ENCODE results near the gene MSRB3. TPM values are rescaled to one million over a fixed set of nuclear protein-coding genes. Genes with fewer than 3 reads are reported as not detected.

Gene MSRB3
- total and polyA plus RNA-seq, 8 donors: 10.7 to 142 (median 27.8) TPM

- no peak for DNase-seq
- intact Hi-C loops (cut with DNase I; ENCODE audit: low total_unique reads): no loop called here
- no peaks in the 10 kb centered on the region for H3K27me3 ChIP-seq
- no peak overlapping the region for H3K4me3 ChIP-seq
- H3K27ac ChIP-seq: no peak overlapping the region
- peaks cover 0 to 26% (median 12%) of the 10 kb centered on the region in 4 donors for H3K36me3 ChIP-seq
- no peaks in the 10 kb centered on the region for H3K9me3 ChIP-seq
- TF ChIP-seq POLR2AphosphoS5 (IDR thresholded peaks at IDR 0.05) (no peak), POLR2A (IDR thresholded peaks at IDR 0.05) (no peak), EP300 (IDR thresholded peaks at IDR 0.05) (no peak), CTCF (IDR thresholded peaks at IDR 0.05) (no peak)
- WGBS, 5 donors: 74 to 85% (median 78%) methylated on average over 2 of the region's 2 CpGs
- no peaks in the 10 kb centered on the region for H3K4me1 ChIP-seq
These were observed 182.5 kb downstream of the MSRB3 start for GRCh38 chr12:65461017-65461416.

- TF ChIP-seq CTCF (IDR thresholded peaks at IDR 0.05): no peak
- TF ChIP-seq POLR2AphosphoS5 (IDR thresholded peaks at IDR 0.05): no peak
- TF ChIP-seq POLR2A (IDR thresholded peaks at IDR 0.05): no peak
- TF ChIP-seq EP300 (IDR thresholded peaks at IDR 0.05): no peak
- no peaks in the 10 kb centered on the region for H3K9me3 ChIP-seq
- H3K36me3 ChIP-seq: peaks cover 0 to 20% (median 12%) of the 10 kb centered on the region in 4 donors
- intact Hi-C loops (cut with DNase I; ENCODE audit: low total_unique reads): no loop called here
- 90 to 97% (median 92%) methylated on average over 2 of the region's 2 CpGs for WGBS, 5 donors
- DNase-seq: no peak
- H3K4me1 ChIP-seq: no peaks in the 10 kb centered on the region
- H3K27me3 ChIP-seq: no peaks in the 10 kb centered on the region
- H3K4me3 ChIP-seq: no peak overlapping the region
- no peak overlapping the region for H3K27ac ChIP-seq
These were observed 184.0 kb downstream of the MSRB3 start for GRCh38 chr12:65462484-65462883.

- TF ChIP-seq CTCF (IDR thresholded peaks at IDR 0.05) (no peak), EP300 (IDR thresholded peaks at IDR 0.05) (no peak), POLR2AphosphoS5 (IDR thresholded peaks at IDR 0.05) (no peak), POLR2A (IDR thresholded peaks at IDR 0.05) (no peak)
- no peaks in the 10 kb centered on the region for H3K27me3 ChIP-seq
- intact Hi-C loops (cut with DNase I; ENCODE audit: low total_unique reads): no loop called here
- DNase-seq: no peak
- H3K27ac ChIP-seq: no peak overlapping the region
- no peaks in the 10 kb centered on the region for H3K9me3 ChIP-seq
- WGBS, 5 donors: 84 to 92% (median 90%) methylated on average over 9 of the region's 9 CpGs
- H3K36me3 ChIP-seq: peaks cover 0 to 20% (median 11%) of the 10 kb centered on the region in 4 donors
- no peaks in the 10 kb centered on the region for H3K4me1 ChIP-seq
- H3K4me3 ChIP-seq: no peak overlapping the region
These were observed 184.6 kb downstream of the MSRB3 start for GRCh38 chr12:65463082-65463481.

- TF ChIP-seq POLR2AphosphoS5 (IDR thresholded peaks at IDR 0.05) (no peak), EP300 (IDR thresholded peaks at IDR 0.05) (no peak), POLR2A (IDR thresholded peaks at IDR 0.05) (no peak), CTCF (IDR thresholded peaks at IDR 0.05) (no peak)
- 86 to 100% (median 96%) methylated on average over 1 of the region's 1 CpG for WGBS, 5 donors
- DNase-seq: no peak
- H3K4me1 ChIP-seq: no peaks in the 10 kb centered on the region
- H3K36me3 ChIP-seq: peaks cover 0 to 19% (median 11%) of the 10 kb centered on the region in 4 donors
- H3K27ac ChIP-seq: no peak overlapping the region
- no peaks in the 10 kb centered on the region for H3K27me3 ChIP-seq
- no peak overlapping the region for H3K4me3 ChIP-seq
- intact Hi-C loops (cut with DNase I; ENCODE audit: low total_unique reads): no loop called here
- H3K9me3 ChIP-seq: no peaks in the 10 kb centered on the region
These were observed 185.1 kb downstream of the MSRB3 start for GRCh38 chr12:65463611-65464010.
